NK-92 treated with Interleukin-12 subunit alpha and Interleukin-12 subunit beta, amount 100 ng/mL, for 24 hours (cell line): ENCODE results near the gene ZNF827.

Experiments used
- DNase-seq: peaks from one replicate; lab custom pipeline; 2025; lab: John Stamatoyannopoulos, UW

ZNF827 gene

GRCh38 chr4:145938618-145939440, at the start of gene ZNF827:
Gene ZNF827, minus strand, starts transcription at chr4:145938823. Its CDS starts 416 bp downstream, at chr4:145938407.
- DNase-seq, result no peak

GRCh38 chr4:145984563-145984962, 45.9 kb upstream of the ZNF827 start:
- DNase-seq, result no peak

- DNase-seq, result no peak
Observed at GRCh38 chr4:145982791-145983190, 44.2 kb upstream of the ZNF827 start.

GRCh38 chr4:145979160-145979559, 40.5 kb upstream of the ZNF827 start:
- no peak for DNase-seq

GRCh38 chr4:145976680-145977079, 38.1 kb upstream of the ZNF827 start:
- DNase-seq, result no peak

- no peak for DNase-seq
Observed at GRCh38 chr4:145960012-145960411, 21.4 kb upstream of the ZNF827 start.

GRCh38 chr4:145957302-145957701, 18.7 kb upstream of the ZNF827 start:
- no peak for DNase-seq

- no peak for DNase-seq
Observed at GRCh38 chr4:145956288-145956890, 17.8 kb upstream of the ZNF827 start.

- DNase-seq, result no peak
Observed at GRCh38 chr4:145954924-145955339, 16.3 kb upstream of the ZNF827 start.

GRCh38 chr4:145951931-145952330, 13.3 kb upstream of the ZNF827 start:
- no peak for DNase-seq

GRCh38 chr4:145945431-145946155, 7.0 kb upstream of the ZNF827 start:
- no peak for DNase-seq

- no peak for DNase-seq
Observed at GRCh38 chr4:145944886-145945285, 6.3 kb upstream of the ZNF827 start.

GRCh38 chr4:145939856-145940255, 1.2 kb upstream of the ZNF827 start:
- no peak for DNase-seq

GRCh38 chr4:145939441-145939750, 773 bp upstream of the ZNF827 start:
- no peak for DNase-seq

- DNase-seq, result no peak
Observed at GRCh38 chr4:145937971-145938611, 532 bp downstream of the ZNF827 start.

GRCh38 chr4:145936997-145937901, 1.4 kb downstream of the ZNF827 start:
- DNase-seq, result no peak

GRCh38 chr4:145936142-145936996, 2.3 kb downstream of the ZNF827 start:
- DNase-seq, result no peak

- DNase-seq, result no peak
Observed at GRCh38 chr4:145935253-145936141, 3.1 kb downstream of the ZNF827 start.

GRCh38 chr4:145934434-145935047, 4.1 kb downstream of the ZNF827 start:
- no peak for DNase-seq
